Smooth muscle cell (in vitro differentiated cells): ENCODE measurements around the gene HDDC2. TPM values are rescaled to one million over a fixed set of nuclear protein-coding genes. Genes with fewer than 3 reads are reported as not detected.

ENCODE experiments used
- DNase-seq: peaks from one replicate; lab custom pipeline; 2025; ENCODE audit not compliant: unreplicated experiment; lab: John Stamatoyannopoulos, UW
- H2AFZ ChIP-seq: fragments of 200-600 bp; sonication (generic); 2 replicates; pipeline ENCODE4 v1.6.0; 2016; ENCODE audit warnings: antibody characterized with exemption, low read depth, mild to moderate bottlenecking
- H3F3A ChIP-seq: fragments of 200-600 bp; sonication (generic); 2 replicates; pipeline ENCODE4 v1.6.0; 2017; ENCODE audit warnings: antibody characterized with exemption, low read depth
- H3K27ac ChIP-seq: fragments of 200-600 bp; sonication (generic); 2 replicates; pipeline ENCODE4 v1.5.1; 2016; ENCODE audit warnings: low read depth, mild to moderate bottlenecking
- H3K27me3 ChIP-seq: fragments of 200-600 bp; sonication (generic); 2 replicates; pipeline ENCODE4 v1.6.1; 2016; ENCODE audit warnings: low read depth, mild to moderate bottlenecking
- H3K36me3 ChIP-seq: fragments of 200-600 bp; sonication (generic); 2 replicates; pipeline ENCODE4 v1.5.1; 2016; ENCODE audit warnings: low read depth
- H3K4me1 ChIP-seq: fragments of 200-600 bp; sonication (generic); 2 replicates; pipeline ENCODE4 v1.5.1; 2016; ENCODE audit warnings: low read depth
- H3K4me2 ChIP-seq: fragments of 200-600 bp; sonication (generic); 2 replicates; pipeline ENCODE4 v1.6.0; 2016; ENCODE audit warnings: mild to moderate bottlenecking
- H3K4me3 ChIP-seq: fragments of 200-600 bp; sonication (generic); 2 replicates; pipeline ENCODE4 v1.5.1; 2016; ENCODE audit warnings: mild to moderate bottlenecking
- H3K79me2 ChIP-seq: fragments of 200-600 bp; sonication (generic); 2 replicates; pipeline ENCODE4 v1.6.0; 2016; ENCODE audit warnings: low read depth, mild to moderate bottlenecking
- H3K9ac ChIP-seq: fragments of 200-600 bp; sonication (generic); 2 replicates; pipeline ENCODE4 v1.6.0; 2016; ENCODE audit warnings: low read depth
- H3K9me3 ChIP-seq: fragments of 200-600 bp; sonication (generic); replicated peaks from 2 replicates; pipeline ENCODE4 v1.5.1; 2016; ENCODE audit warnings: low read depth
- H4K20me1 ChIP-seq: fragments of 200-600 bp; sonication (generic); 2 replicates; pipeline ENCODE4 v1.6.0; 2016; ENCODE audit warnings: low read depth
- CTCF ChIP-seq: fragments of 200-600 bp; sonication (generic); IDR thresholded peaks from 2 replicates; pipeline ENCODE4 v1.5.1; 2017; ENCODE audit warnings: borderline replicate concordance, mild to moderate bottlenecking, antibody characterized with exemption; ENCODE audit not compliant: insufficient read depth, poor library complexity, severe bottlenecking
- WGBS: methylation state at CpG from one replicate; pipeline ENCODE4 v1.1.7; 2016; ENCODE audit warnings: low lambda C conversion rate; 5-methylcytosine and 5-hydroxymethylcytosine counted together
- polyA plus RNA-seq: library from polyadenylated mRNA; unstranded; fragments of >200 nt; fragmentation: Nextera tagmentation; extraction: Ambion mirVana; gene quantifications from 2 replicates; pipeline ENCODE4 v1.2.1, GENCODE V29; 2016
- total RNA-seq: library from RNA; depleted of rRNA; stranded (reverse); fragments of >200 nt; gene quantifications from 2 replicates; pipeline ENCODE4 v1.2.3, GENCODE V29; 2014

Gene HDDC2
- total and polyA plus RNA-seq, 2 experiments from 2014 or later = 104 to 114 TPM

DNA sequence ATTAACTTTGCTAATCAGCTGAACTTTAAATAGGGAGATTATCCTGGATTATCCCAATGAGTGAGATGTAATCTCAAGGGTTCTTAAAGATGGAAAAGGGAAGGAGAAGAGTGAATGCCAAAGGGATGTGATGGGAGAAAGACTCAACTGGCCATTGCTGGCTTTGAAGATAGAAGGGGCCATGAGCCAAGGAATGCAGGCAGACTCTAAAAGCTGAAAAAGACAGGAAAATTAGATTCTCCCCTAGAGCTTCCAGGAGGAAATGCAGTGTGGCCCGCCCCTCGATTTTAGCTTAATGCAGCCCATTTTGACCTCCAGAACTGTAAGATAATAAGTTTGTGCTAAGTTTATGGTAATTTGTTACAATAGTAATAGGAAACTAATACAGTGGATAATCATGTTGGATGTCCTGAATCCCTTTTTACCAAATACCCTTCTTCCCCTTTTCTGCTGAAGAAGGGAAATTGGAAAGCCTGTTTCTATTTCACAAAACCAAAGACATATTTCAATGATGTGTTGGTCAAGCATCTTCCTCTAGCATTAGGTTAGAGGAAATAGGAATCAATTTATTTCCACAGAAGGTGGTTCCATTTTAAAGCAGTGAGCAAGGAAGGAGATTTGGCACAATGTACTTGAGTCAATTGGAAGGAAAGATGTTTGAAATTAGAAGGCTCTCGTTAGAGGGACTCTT lies 3.3 kb upstream of the HDDC2 start:
- Histone ChIP-seq H3K4me2 (no peak overlapping the region), H3K9ac (no peak overlapping the region), H3K4me1 (peaks cover 9% of the 10 kb centered on the region), H4K20me1 (no peaks in the 10 kb centered on the region), H3K79me2 (peaks cover 8% of the 10 kb centered on the region), H3K9me3 (no peaks in the 10 kb centered on the region), H3K36me3 (no peaks in the 10 kb centered on the region), H3K4me3 (no peak overlapping the region), H3K27ac (no peak overlapping the region), H3K27me3 (no peaks in the 10 kb centered on the region), H3F3A (peaks cover 8% of the 10 kb centered on the region), H2AFZ (no peak overlapping the region)
- no peak for DNase-seq
- no peak for TF ChIP-seq CTCF
- 95% methylated on average over 3 of the region's 3 CpGs for WGBS

- peaks cover 24% of the 10 kb centered on the region for H3K79me2 ChIP-seq
- H3K4me1 ChIP-seq = peaks cover 13% of the 10 kb centered on the region
- no peaks in the 10 kb centered on the region for H3K27me3 ChIP-seq
- H3K27ac ChIP-seq = peak overlapping the region; percentile 6
- peak overlapping the region; percentile 94 for H2AFZ ChIP-seq
- H3F3A ChIP-seq = peaks cover 8% of the 10 kb centered on the region
- H3K9me3 ChIP-seq = no peaks in the 10 kb centered on the region
- DNase-seq = no peak
- WGBS = 100% methylated on average over 1 of the region's 1 CpG
- H3K36me3 ChIP-seq = no peaks in the 10 kb centered on the region
- no peaks in the 10 kb centered on the region for H4K20me1 ChIP-seq
- H3K4me2 ChIP-seq = no peak overlapping the region
- TF ChIP-seq CTCF = no peak
- H3K4me3 ChIP-seq = no peak overlapping the region
- H3K9ac ChIP-seq = no peak overlapping the region
Measured at GRCh38 chr6:125303512-125303854, 1.7 kb upstream of the HDDC2 start.

GRCh38 chr6:125302840-125303511 lies 1.2 kb upstream of the HDDC2 start:
- WGBS = 58% methylated on average over 4 of the region's 4 CpGs
- Histone ChIP-seq H3K4me2 (peak overlapping the region; percentile 83), H3K9me3 (no peaks in the 10 kb centered on the region)

More at GRCh38 chr6:125302840-125303511, 1.2 kb upstream of the HDDC2 start:
- no peak for DNase-seq
- Histone ChIP-seq H4K20me1 (no peaks in the 10 kb centered on the region), H3K79me2 (peaks cover 26% of the 10 kb centered on the region), H3K9ac (no peak overlapping the region), H3K27me3 (no peaks in the 10 kb centered on the region), H3K4me1 (peaks cover 13% of the 10 kb centered on the region), H3K27ac (peak overlapping the region; percentile 72), H2AFZ (peak overlapping the region; percentile 94), H3K36me3 (no peaks in the 10 kb centered on the region), H3K4me3 (no peak overlapping the region), H3F3A (peaks cover 8% of the 10 kb centered on the region)
- no peak for TF ChIP-seq CTCF
